ENCODE measurements around the gene RAP1GAP.
"Not testable (repeated sequence)": the region's sequence is repeated elsewhere in the genome, so short reads cannot be mapped to it uniquely, and the experiment has no call there.

RAP1GAP gene

GRCh38 chr1:21673853-21674252 is 4.7 kb upstream of the RAP1GAP start:
- not testable (repeated sequence) for H3K27ac ChIP-seq (ENCODE audit: low read depth, low read length); H3K79me1 ChIP-seq (ENCODE audit: low read length); H3K4me3 ChIP-seq (ENCODE audit: low read length); H2BK5ac ChIP-seq (ENCODE audit: low read length); H3K4me1 ChIP-seq (ENCODE audit: control insufficient read depth, low read depth, low read length); H3K18ac ChIP-seq (ENCODE audit: low read length); DNase-seq; H2BK15ac ChIP-seq (replicated peaks; ENCODE audit: low read depth); H3K9ac ChIP-seq (ENCODE audit: low read length); H3K23ac ChIP-seq (ENCODE audit: low read length); H4K5ac ChIP-seq (ENCODE audit: low read length); H3K56ac ChIP-seq (ENCODE audit: low read length); H4K8ac ChIP-seq (ENCODE audit: low read depth, low read length); H2BK120ac ChIP-seq (ENCODE audit: low read depth, low read length); H3K4me2 ChIP-seq (ENCODE audit: low read length); H3K4ac ChIP-seq (ENCODE audit: low read depth, low read length); H2AK5ac ChIP-seq (ENCODE audit: low read length); H3K27me3 ChIP-seq (ENCODE audit: insufficient read depth, low read length, poor library complexity); H3K79me2 ChIP-seq (ENCODE audit: control insufficient read depth, insufficient read depth, low read length); H3K36me3 ChIP-seq (ENCODE audit: control insufficient read depth, insufficient read depth, low read length)
- WGBS (ENCODE audit: extremely low coverage, insufficient coverage, low lambda C conversion rate) = no CpG with 5 or more reads among the region's 7 CpGs

DNA sequence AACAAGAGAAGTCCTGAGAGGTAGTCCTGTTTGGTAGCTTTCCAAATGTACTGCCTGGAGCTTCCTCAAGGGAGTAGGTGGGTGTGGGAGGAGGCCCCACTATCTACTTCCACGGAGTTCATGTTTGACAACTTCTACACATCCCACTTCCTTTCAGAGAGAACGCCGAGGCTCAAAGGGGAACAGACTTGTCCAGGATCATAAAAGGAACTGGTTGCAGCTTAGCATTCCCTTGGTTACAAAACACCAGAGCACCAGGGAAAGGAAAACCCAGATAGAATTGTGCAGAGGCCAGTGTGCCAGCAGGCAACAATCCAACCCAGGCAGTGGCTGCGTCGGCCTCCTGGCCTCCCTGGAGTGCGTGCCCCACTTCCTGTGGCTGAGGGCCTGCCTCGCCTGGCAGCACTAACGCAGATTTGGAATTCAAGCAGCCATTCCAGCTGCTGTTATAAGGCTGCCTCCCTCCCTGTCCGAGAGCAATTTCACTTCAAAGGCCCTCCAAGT is 4.2 kb upstream of the RAP1GAP start:
- Histone ChIP-seq H3K4me3 (ENCODE audit: low read length) (no peak overlapping the region), H3K79me1 (ENCODE audit: low read length) (no peaks in the 10 kb centered on the region), H3K4me2 (ENCODE audit: low read length) (no peak overlapping the region), H2BK120ac (ENCODE audit: low read depth, low read length) (no peak overlapping the region), H3K27ac (ENCODE audit: low read depth, low read length) (no peak overlapping the region), H3K4me1 (ENCODE audit: control insufficient read depth, low read depth, low read length) (no peaks in the 10 kb centered on the region), H3K27me3 (ENCODE audit: insufficient read depth, low read length, poor library complexity) (no peaks in the 10 kb centered on the region), H3K18ac (ENCODE audit: low read length) (no peak overlapping the region), H2BK5ac (ENCODE audit: low read length) (no peak overlapping the region), H3K9ac (ENCODE audit: low read length) (no peak overlapping the region), H4K5ac (ENCODE audit: low read length) (no peak overlapping the region), H3K4ac (ENCODE audit: low read depth, low read length) (no peak overlapping the region), H3K23ac (ENCODE audit: low read length) (no peak overlapping the region), H2AK5ac (ENCODE audit: low read length) (no peak overlapping the region), H3K36me3 (ENCODE audit: control insufficient read depth, insufficient read depth, low read length) (no peaks in the 10 kb centered on the region), H3K79me2 (ENCODE audit: control insufficient read depth, insufficient read depth, low read length) (no peaks in the 10 kb centered on the region), H3K56ac (ENCODE audit: low read length) (peak overlapping the region; percentile 20), H4K8ac (ENCODE audit: low read depth, low read length) (no peak overlapping the region), H2BK15ac (replicated peaks; ENCODE audit: low read depth) (no peak overlapping the region)
- WGBS (ENCODE audit: extremely low coverage, insufficient coverage, low lambda C conversion rate) = no CpG with 5 or more reads among the region's 9 CpGs
- DNase-seq = no peak

DNA sequence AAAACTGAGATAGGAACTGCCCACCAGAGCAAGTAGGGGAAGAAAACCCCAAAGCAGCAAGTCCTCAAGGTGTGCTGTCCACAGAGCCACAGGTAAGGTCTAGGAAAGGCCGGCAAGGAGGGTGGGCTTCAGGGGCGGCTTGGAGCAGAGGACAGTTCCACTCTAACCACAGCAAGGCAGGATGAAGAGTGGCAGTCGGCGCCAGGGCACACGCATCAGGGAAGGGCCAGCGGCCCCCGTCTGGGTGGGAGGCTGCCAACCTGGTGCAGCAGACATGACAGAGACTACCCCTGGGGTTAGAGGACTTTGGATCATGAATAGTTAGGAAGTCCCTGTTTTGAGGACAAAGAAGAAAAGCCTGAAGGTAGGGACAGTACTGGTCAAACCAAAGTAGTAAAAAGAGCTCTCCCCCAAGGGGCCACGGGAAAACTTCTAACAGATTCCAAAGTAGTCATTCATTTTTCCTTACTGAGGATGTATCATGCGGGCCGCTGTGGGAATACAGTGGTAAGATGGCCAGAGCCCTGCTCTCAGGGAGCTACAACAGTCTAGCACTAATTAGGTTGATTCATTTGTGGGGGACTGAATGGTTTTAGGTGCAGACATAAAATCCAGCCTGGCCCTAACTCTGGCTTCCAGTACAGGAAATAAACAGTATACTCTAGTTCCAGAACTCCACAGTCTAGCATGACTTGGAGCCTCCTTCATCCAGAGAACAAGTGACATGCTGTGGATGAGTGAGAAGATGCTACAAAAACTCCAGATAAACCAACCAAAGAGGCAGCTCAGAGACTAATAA is 3.5 kb upstream of the RAP1GAP start:
- Histone ChIP-seq H3K18ac (ENCODE audit: low read length) (no peak overlapping the region), H3K23ac (ENCODE audit: low read length) (no peak overlapping the region), H3K79me1 (ENCODE audit: low read length) (no peaks in the 10 kb centered on the region), H3K36me3 (ENCODE audit: control insufficient read depth, insufficient read depth, low read length) (no peaks in the 10 kb centered on the region), H2BK5ac (ENCODE audit: low read length) (no peak overlapping the region), H3K27me3 (ENCODE audit: insufficient read depth, low read length, poor library complexity) (no peaks in the 10 kb centered on the region), H2BK15ac (replicated peaks; ENCODE audit: low read depth) (no peak overlapping the region), H3K4ac (ENCODE audit: low read depth, low read length) (no peak overlapping the region), H3K4me1 (ENCODE audit: control insufficient read depth, low read depth, low read length) (no peaks in the 10 kb centered on the region), H2AK5ac (ENCODE audit: low read length) (no peak overlapping the region), H3K4me2 (ENCODE audit: low read length) (no peak overlapping the region), H3K9ac (ENCODE audit: low read length) (no peak overlapping the region), H4K5ac (ENCODE audit: low read length) (no peak overlapping the region), H3K79me2 (ENCODE audit: control insufficient read depth, insufficient read depth, low read length) (no peaks in the 10 kb centered on the region), H3K4me3 (ENCODE audit: low read length) (no peak overlapping the region), H3K27ac (ENCODE audit: low read depth, low read length) (no peak overlapping the region), H3K56ac (ENCODE audit: low read length) (no peak overlapping the region), H2BK120ac (ENCODE audit: low read depth, low read length) (no peak overlapping the region), H4K8ac (ENCODE audit: low read depth, low read length) (no peak overlapping the region)
- DNase-seq = no peak
- WGBS (ENCODE audit: extremely low coverage, insufficient coverage, low lambda C conversion rate) = no CpG with 5 or more reads among the region's 10 CpGs

GRCh38 chr1:21671915-21672314 is 2.8 kb upstream of the RAP1GAP start:
- Histone ChIP-seq H3K4me2 (ENCODE audit: low read length) (no peak overlapping the region), H3K18ac (ENCODE audit: low read length) (no peak overlapping the region), H3K4me3 (ENCODE audit: low read length) (no peak overlapping the region), H3K56ac (ENCODE audit: low read length) (no peak overlapping the region), H4K5ac (ENCODE audit: low read length) (no peak overlapping the region), H3K79me1 (ENCODE audit: low read length) (no peaks in the 10 kb centered on the region), H3K27ac (ENCODE audit: low read depth, low read length) (no peak overlapping the region), H3K9ac (ENCODE audit: low read length) (no peak overlapping the region), H3K36me3 (ENCODE audit: control insufficient read depth, insufficient read depth, low read length) (no peaks in the 10 kb centered on the region), H2AK5ac (ENCODE audit: low read length) (no peak overlapping the region), H4K8ac (ENCODE audit: low read depth, low read length) (no peak overlapping the region), H3K79me2 (ENCODE audit: control insufficient read depth, insufficient read depth, low read length) (no peaks in the 10 kb centered on the region), H3K4me1 (ENCODE audit: control insufficient read depth, low read depth, low read length) (no peaks in the 10 kb centered on the region), H2BK5ac (ENCODE audit: low read length) (no peak overlapping the region), H2BK15ac (replicated peaks; ENCODE audit: low read depth) (no peak overlapping the region), H3K23ac (ENCODE audit: low read length) (no peak overlapping the region), H2BK120ac (ENCODE audit: low read depth, low read length) (no peak overlapping the region), H3K27me3 (ENCODE audit: insufficient read depth, low read length, poor library complexity) (no peaks in the 10 kb centered on the region), H3K4ac (ENCODE audit: low read depth, low read length) (no peak overlapping the region)
- DNase-seq = no peak
- WGBS (ENCODE audit: extremely low coverage, insufficient coverage, low lambda C conversion rate) = no CpG with 5 or more reads among the region's 6 CpGs

GRCh38 chr1:21670956-21671902 is 2.1 kb upstream of the RAP1GAP start:
- no peak for DNase-seq

More at GRCh38 chr1:21670956-21671902, 2.1 kb upstream of the RAP1GAP start:
- H2BK15ac ChIP-seq (replicated peaks; ENCODE audit: low read depth) = no peak overlapping the region
- no peaks in the 10 kb centered on the region for H3K27me3 ChIP-seq (ENCODE audit: insufficient read depth, low read length, poor library complexity)
- H3K56ac ChIP-seq (ENCODE audit: low read length) = no peak overlapping the region
- no peak overlapping the region for H3K4ac ChIP-seq (ENCODE audit: low read depth, low read length)
- no peaks in the 10 kb centered on the region for H3K79me2 ChIP-seq (ENCODE audit: control insufficient read depth, insufficient read depth, low read length)
- H3K36me3 ChIP-seq (ENCODE audit: control insufficient read depth, insufficient read depth, low read length) = no peaks in the 10 kb centered on the region
- H4K5ac ChIP-seq (ENCODE audit: low read length) = no peak overlapping the region
- no peaks in the 10 kb centered on the region for H3K79me1 ChIP-seq (ENCODE audit: low read length)
- no peak overlapping the region for H2BK5ac ChIP-seq (ENCODE audit: low read length)
- no CpG with 5 or more reads among the region's 11 CpGs for WGBS (ENCODE audit: extremely low coverage, insufficient coverage, low lambda C conversion rate)
- H3K9ac ChIP-seq (ENCODE audit: low read length) = no peak overlapping the region
- no peak overlapping the region for H2BK120ac ChIP-seq (ENCODE audit: low read depth, low read length)
- no peak overlapping the region for H3K4me3 ChIP-seq (ENCODE audit: low read length)
- H3K23ac ChIP-seq (ENCODE audit: low read length) = no peak overlapping the region
- no peak overlapping the region for H4K8ac ChIP-seq (ENCODE audit: low read depth, low read length)
- H2AK5ac ChIP-seq (ENCODE audit: low read length) = no peak overlapping the region
- H3K27ac ChIP-seq (ENCODE audit: low read depth, low read length) = no peak overlapping the region
- no peak overlapping the region for H3K18ac ChIP-seq (ENCODE audit: low read length)
- H3K4me1 ChIP-seq (ENCODE audit: control insufficient read depth, low read depth, low read length) = no peaks in the 10 kb centered on the region
- no peak overlapping the region for H3K4me2 ChIP-seq (ENCODE audit: low read length)
